GM19240 (cell line): Measurements from ENCODE around the gene FGF14.

ENCODE experiments used
- DNase-seq: peaks from one replicate; pipeline ENCODE4 v3.0.0; 2011; ENCODE audit warnings: low spot score; ENCODE audit not compliant: insufficient read length

FGF14 gene

GRCh38 chr13:102367836-102368235 is 34.0 kb downstream of the FGF14 start:
- no peak for DNase-seq

- no peak for DNase-seq
These were observed 40.7 kb downstream of the FGF14 start for GRCh38 chr13:102361113-102361512.

GRCh38 chr13:102359264-102359663 is 42.6 kb downstream of the FGF14 start:
- DNase-seq, result no peak

- DNase-seq, result no peak
These were observed 46.6 kb downstream of the FGF14 start for GRCh38 chr13:102355251-102355650.

- no peak for DNase-seq
These were observed 47.8 kb downstream of the FGF14 start for GRCh38 chr13:102354011-102354410.

- DNase-seq, result no peak
These were observed 50.3 kb downstream of the FGF14 start for GRCh38 chr13:102351521-102351920.

- no peak for DNase-seq
These were observed 54.4 kb downstream of the FGF14 start for GRCh38 chr13:102347490-102347889.

GRCh38 chr13:102346769-102347168 is 55.1 kb downstream of the FGF14 start:
- DNase-seq, result no peak

- no peak for DNase-seq
These were observed 57.4 kb downstream of the FGF14 start for GRCh38 chr13:102344410-102344809.

- DNase-seq, result no peak
These were observed 68.3 kb downstream of the FGF14 start for GRCh38 chr13:102333320-102334198.

GRCh38 chr13:102328909-102329308 is 72.9 kb downstream of the FGF14 start:
- no peak for DNase-seq

- no peak for DNase-seq
These were observed 74.7 kb downstream of the FGF14 start for GRCh38 chr13:102327119-102327617.

GRCh38 chr13:102326381-102327118 is 75.3 kb downstream of the FGF14 start:
- no peak for DNase-seq

- no peak for DNase-seq
These were observed 76.5 kb downstream of the FGF14 start for GRCh38 chr13:102325321-102325720.

- no peak for DNase-seq
These were observed 78.3 kb downstream of the FGF14 start for GRCh38 chr13:102323505-102323904.

- DNase-seq, result no peak
These were observed 78.8 kb downstream of the FGF14 start for GRCh38 chr13:102323012-102323411.

- DNase-seq, result no peak
These were observed 79.6 kb downstream of the FGF14 start for GRCh38 chr13:102322211-102322610.

- no peak for DNase-seq
These were observed 83.6 kb downstream of the FGF14 start for GRCh38 chr13:102318233-102318632.

GRCh38 chr13:102317593-102317992 is 84.3 kb downstream of the FGF14 start:
- DNase-seq, result no peak

GRCh38 chr13:102316732-102317131 is 85.1 kb downstream of the FGF14 start:
- DNase-seq, result no peak

GRCh38 chr13:102312841-102313240 is 89.0 kb downstream of the FGF14 start:
- DNase-seq, result no peak

- no peak for DNase-seq
These were observed 89.9 kb downstream of the FGF14 start for GRCh38 chr13:102311901-102312300.
